ENCODE measurements around the gene REXO2.

Gene REXO2
- long read RNA-seq, donor 1, transcript REXO2-220 (7 exons, 1,158 nt) = major isoform, 68 of 86 reads
- long read RNA-seq, donor 1, transcript REXO2-204 (4 exons, 1,081 nt) = minor isoform, 5 of 86 reads
- long read RNA-seq, donor 1, partial matches to known transcripts = 0 of 86 reads
- long read RNA-seq, donor 1, other reads (novel, unspliced or antisense) = 0 of 86 reads
- long read RNA-seq, donor 2, transcript REXO2-220 (7 exons, 1,158 nt) = major isoform, 39 of 45 reads
- long read RNA-seq, donor 2, partial matches to known transcripts = 0 of 45 reads
- long read RNA-seq, donor 2, other reads (novel, unspliced or antisense) = 0 of 45 reads
- long read RNA-seq, donor 3, transcript REXO2-220 (7 exons, 1,158 nt) = major isoform, 24 of 32 reads
- long read RNA-seq, donor 3, partial matches to known transcripts = 0 of 32 reads
- long read RNA-seq, donor 3, other reads (novel, unspliced or antisense) = 0 of 32 reads
- long read RNA-seq, donor 4, transcript REXO2-204 (4 exons, 1,081 nt) = minor isoform, 7 of 52 reads
- long read RNA-seq, donor 4, transcript REXO2-220 (7 exons, 1,158 nt) = major isoform, 41 of 52 reads
- long read RNA-seq, donor 4, partial matches to known transcripts = 0 of 52 reads
- long read RNA-seq, donor 4, other reads (novel, unspliced or antisense) = 0 of 52 reads
- long read RNA-seq, donor 5, transcript REXO2-220 (7 exons, 1,158 nt) = major isoform, 43 of 47 reads
- long read RNA-seq, donor 5, partial matches to known transcripts = 0 of 47 reads
- long read RNA-seq, donor 5, other reads (novel, unspliced or antisense) = 0 of 47 reads
- long read RNA-seq, donor 6, transcript REXO2-220 (7 exons, 1,158 nt) = major isoform, 37 of 46 reads
- long read RNA-seq, donor 6, partial matches to known transcripts = 0 of 46 reads
- long read RNA-seq, donor 6, other reads (novel, unspliced or antisense) = 0 of 46 reads
- long read RNA-seq, donor 7, transcript REXO2-220 (7 exons, 1,158 nt) = major isoform, 63 of 110 reads
- long read RNA-seq, donor 7, partial matches to known transcripts = 35 of 110 reads
- long read RNA-seq, donor 7, other reads (novel, unspliced or antisense) = 0 of 110 reads
- long read RNA-seq, donor 8, transcript REXO2-220 (7 exons, 1,158 nt) = major isoform, 46 of 75 reads
- long read RNA-seq, donor 8, partial matches to known transcripts = 16 of 75 reads
- long read RNA-seq, donor 8, other reads (novel, unspliced or antisense) = 0 of 75 reads

DNA sequence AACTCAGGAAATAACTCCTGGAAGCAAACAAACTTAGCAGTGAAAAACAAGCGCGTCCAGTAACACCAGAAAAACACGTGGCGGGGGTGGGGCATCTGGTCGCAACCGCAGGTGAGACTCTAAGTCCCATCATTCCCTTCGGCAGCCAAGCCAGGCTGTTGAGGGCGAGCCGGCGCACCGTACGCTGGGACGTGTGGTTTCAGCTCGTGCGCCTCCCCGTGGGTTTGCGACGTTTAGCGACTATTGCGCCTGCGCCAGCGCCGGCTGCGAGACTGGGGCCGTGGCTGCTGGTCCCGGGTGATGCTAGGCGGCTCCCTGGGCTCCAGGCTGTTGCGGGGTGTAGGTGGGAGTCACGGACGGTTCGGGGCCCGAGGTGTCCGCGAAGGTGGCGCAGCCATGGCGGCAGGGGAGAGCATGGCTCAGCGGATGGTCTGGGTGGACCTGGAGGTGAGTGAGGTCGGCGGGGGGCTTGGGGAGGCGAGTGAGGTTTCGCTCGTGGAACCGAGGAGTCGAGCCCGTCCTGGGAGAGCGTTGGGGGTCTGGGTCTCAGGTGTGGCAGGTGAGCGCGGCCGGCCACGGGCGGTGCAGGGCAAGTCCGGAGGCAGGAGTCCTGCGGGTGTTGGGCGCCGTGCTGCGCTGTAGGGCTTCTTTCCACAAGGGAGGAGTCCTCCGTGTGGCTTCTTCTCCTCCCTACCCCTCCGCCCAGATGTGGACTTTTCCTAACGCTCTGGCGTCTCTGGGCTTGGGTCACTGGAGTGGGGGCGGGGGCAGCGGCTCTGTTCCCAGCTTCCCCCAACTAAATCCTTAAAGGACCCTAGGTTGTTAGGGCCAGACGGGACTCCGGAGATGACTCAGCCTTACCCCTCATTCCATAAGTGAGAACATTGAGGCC is at the start of gene REXO2:
TSS of gene REXO2 (plus strand) at position 239 of the 892 bp plus-strand sequence. CDS start at position 301, 62 bp downstream.
- DNase-seq = peak; percentile 89

DNA sequence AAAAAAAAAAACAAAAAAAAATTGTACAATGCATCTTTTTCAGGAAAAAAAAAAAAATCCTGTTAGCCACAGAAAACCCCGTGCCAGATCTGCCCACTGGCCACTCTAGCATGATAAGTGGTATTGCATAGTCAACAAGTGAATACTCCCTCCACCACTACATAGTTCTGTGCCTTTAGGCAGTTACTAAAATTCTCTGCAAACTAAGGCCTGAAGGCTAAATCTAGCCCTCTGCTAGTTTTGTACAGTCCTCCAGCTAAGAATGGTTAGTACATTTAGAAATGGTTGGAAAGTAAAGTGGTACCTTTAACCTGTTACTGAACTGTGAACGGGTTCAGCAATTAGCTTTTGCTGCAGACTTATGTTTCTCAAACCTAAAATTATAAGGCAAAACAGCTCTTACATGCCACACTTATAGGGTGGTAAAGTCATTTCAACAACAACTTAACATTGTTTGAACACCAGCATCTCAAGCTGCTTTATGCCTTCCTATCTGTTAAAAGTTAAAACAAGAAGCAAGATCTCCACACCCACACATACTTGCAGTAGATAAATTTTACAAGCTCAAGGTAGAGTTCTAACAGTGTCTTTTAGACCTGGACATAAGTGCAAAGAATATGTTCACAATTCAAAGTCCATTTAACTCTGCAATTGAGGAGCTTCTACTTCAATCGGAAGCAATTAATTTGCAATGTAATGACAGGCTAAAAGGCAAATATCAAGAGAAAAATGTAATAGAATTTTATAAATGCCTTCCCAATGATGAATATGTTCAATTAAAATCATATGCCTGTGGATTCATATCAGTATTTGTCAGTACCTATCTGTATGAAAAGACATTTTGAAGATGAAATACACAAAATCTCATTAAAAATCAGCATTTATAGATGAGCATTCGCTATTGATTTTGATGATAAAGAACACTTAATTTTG is 46.3 kb upstream of the REXO2 start:
- no peak for DNase-seq

DNA sequence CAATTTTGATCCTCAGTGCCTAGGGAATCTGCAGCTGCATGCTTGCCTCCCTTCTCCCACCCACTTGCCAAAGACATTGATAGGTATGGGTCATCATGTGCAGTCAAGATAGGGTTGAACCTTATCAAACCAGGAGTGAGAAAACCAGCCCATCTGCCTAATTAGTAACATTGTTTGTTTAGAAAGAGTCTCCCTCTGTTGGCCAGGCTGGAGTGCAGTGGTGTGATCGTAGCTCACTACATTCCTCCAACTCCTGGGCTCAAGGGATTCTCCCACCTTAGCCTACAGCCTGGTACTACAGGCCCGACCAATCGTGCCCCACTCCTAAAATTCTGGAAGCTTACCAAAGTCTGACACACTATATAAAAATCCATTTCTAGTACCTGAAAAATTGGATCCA is 43.5 kb upstream of the REXO2 start:
- DNase-seq = no peak

DNA sequence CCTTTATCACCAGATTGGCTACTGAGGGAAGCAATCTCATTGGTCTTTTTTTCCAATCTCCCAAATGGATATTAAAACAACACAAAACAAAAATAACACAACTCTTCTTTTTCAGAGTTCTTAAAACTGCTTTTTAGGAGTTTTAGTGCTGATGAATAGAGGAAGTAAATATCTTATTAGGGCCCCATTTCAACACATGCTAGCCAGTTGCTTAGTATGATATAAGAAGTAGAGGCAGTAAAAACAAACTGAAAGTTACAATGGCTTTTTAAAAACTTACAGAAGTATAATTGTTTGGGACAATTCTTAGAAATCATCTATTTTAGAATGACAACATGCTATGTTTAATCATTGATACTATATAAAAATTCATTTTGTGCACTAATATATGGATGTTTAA is 42.4 kb upstream of the REXO2 start:
- no peak for DNase-seq

DNA sequence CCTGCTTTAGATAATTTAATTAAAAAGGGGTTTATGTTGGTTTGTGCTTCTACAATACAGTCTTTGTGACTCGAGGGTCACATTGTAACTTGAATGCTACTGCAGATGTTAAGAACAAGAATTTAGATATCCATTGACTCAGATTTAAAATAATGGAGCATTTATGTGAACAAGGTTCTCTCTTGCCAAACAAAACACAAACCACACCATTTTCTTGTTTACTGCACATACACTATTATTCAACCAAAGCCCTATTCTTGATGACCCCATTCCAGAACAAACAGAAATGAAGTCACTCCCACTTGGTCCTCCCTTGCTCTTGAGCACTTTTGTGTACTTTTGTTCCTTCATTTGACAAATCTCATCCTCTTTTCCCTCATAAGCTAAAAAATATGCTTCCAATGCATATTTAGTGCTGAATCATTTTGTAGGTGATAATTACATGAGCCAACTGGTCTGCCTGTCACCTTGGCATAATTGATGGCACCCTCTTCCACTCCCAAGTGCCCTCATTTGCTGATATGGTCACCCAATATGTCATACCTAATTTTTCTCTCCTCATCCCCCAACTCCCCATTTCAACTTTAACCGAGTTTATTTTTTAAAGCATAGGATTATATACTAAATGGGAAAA is 41.8 kb upstream of the REXO2 start:
- DNase-seq = no peak

DNA sequence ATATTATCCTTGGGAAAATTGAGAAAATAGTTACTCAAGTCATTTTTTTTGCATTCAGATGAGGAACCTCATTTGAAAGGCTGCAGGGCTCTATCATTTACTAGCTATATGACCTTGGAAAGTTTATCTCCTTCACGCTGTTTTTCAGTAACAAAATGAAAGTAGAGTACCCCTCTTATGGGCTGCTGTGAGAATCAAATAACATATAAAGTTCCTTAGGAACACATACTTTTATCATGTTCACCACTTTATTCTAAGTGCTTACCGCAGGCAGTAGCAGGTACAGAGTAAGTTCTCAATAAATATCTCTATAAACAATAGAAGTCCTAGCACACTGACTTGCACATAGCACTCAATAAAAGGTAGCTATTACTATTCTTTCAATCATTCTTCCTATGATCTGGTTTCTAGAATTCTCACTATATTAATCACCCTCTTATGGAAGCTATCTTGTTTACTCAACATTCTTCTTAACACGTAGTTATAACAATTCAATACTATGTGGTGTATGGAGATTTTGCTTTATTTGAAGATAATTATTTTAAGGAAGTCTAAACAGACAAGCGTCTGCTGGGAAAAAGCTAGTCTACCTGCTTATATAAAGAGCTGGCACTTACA is 40.9 kb upstream of the REXO2 start:
- no peak for DNase-seq

DNA sequence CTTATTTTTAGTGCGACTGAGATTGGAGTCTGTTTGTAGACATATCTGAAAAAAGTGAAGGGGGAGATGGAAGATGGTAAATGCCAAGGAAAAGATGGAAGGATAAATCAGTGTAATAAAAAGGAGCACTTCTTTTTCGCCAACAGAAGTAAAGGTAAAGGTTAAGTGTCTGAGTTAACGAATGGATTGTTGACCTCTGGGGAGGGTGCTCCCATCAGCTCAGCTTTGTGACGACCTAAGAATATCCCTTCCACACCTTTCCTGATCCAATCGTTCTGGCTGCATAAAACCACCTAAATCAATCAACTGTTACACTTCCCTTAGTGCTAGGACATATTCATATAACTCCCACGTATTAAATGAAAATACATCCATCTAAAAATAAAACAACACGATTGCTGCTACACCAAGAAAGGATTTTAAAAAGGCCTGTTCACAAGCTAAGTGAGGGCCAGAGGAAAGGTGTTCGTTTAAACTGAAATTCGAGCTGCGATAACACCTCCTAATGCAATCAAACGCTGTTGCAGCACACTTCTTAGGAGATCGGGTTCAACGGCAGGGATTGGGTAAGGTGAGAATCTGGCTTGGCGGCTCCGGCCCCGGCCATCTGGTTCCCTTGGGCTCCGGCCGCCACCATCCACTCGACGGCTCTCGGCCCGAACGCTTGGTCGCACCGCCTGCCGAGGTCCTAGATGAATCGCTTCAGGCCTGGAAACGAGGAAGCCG is 39.6 kb upstream of the REXO2 start:
- DNase-seq = no peak

DNA sequence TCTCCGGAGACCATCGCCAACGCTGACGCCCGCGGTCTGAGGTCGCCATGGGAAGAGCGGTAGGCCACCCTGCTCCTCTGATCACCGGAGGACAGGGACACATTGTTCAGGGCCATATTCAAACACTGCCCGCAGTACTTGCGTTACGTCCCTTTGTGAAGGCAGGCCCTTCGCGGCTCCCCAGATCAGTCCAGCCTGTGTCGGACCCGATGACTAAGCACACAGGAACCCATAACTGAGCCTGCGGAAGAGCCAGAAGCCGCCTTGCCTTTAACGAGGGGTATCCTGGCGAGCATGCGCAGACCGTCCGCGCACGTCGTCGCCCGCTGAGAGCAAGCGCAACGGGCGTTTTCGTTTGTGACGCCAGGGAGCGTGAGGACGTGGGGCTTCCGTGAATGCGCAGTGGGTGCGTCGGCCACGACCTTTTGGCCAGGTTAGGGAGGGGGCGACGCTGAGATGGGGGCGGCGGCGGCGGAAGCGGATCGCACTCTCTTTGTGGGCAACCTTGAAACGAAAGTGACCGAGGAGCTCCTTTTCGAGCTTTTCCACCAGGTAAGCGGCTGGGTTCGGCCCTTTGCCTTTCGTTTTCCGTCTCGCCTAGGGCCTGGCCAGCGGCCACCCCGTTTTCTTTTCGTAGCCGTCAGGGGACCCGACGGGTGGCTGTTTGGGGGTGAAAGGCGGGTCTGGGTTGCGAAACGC is 38.9 kb upstream of the REXO2 start, which contains the start of the genes C11orf71 and RBM7:
TSS of gene C11orf71 (minus strand) at position 296 of the 699 bp plus-strand sequence. CDS start at position 116, 180 bp downstream.
TSS of gene RBM7 (plus strand) at position 451 of the 699 bp plus-strand sequence. CDS start at position 457, 6 bp downstream.
- DNase-seq = peak; percentile 98

DNA sequence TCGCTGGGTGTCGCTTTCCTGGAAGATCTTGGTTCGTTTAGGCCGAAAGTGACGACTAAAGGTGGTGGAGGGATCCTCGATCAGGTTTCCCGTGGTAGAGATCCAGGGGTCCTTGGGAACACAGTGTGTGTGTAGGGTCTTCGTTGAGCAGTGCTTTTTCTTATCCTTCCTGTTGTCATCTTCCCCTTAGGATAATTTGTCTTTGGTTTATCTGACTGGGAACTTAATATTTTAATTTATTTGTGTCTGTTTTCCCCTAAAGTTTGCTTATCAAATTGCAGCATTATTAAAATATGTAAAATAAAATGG is 38.4 kb upstream of the REXO2 start:
- DNase-seq = no peak

DNA sequence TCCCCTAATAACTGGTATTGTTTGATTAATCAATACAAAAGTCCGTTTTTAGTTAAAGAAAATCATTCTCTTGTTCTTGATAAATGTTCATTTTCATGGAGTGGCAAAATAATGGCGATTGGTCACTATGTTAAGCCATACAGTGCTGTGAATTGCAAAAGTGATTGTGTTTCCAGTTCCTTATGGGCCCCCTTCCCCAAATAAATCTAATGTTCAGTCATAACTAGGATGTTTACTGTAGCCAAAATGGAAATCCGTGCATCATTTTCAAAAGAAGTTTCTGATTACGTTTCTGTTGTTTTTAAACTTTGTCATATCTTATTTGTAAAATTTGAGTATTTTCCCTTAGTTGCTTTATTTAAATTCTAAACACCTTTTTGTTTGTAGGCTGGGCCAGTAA is 38.0 kb upstream of the REXO2 start:
- DNase-seq = peak; percentile 33

DNA sequence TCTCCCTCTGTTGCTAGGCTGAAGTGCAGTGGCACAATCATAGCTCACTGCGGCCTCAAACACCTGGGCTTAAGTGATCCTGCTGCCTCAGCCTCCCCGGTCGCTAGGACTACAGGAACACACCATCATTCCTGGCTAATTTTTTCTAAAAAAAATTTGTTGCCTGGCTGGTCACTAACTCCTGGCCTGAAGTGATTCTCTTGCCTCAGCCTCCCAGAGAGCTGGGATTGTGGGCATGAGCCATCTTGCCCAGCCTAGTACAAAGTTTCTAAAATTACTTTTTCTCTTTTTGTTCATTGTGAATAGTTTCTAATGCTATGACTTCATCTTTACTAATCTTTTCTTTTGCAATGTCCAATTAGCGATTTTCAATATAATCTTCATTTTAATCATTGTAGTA is 26.3 kb upstream of the REXO2 start:
- no peak for DNase-seq

DNA sequence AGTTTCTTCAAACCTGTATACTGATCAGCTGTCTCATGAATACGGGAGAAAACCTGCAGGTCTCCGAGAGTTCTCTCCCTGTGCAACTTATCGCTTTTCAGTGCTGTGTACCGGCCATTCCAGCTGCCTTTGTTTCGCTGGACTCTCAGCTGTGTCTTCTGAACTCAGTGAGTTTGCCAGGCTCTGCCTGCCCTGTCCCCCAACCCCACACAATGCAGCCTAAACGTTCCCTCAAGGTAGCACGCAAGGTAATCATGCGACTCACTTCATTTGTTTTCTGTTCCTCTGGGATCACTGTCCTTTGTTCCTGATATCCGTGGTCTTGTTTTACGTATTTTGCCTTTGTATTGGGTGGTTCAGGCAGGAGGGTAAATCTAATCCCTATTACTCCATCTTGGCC is 25.3 kb upstream of the REXO2 start:
- DNase-seq = no peak

DNA sequence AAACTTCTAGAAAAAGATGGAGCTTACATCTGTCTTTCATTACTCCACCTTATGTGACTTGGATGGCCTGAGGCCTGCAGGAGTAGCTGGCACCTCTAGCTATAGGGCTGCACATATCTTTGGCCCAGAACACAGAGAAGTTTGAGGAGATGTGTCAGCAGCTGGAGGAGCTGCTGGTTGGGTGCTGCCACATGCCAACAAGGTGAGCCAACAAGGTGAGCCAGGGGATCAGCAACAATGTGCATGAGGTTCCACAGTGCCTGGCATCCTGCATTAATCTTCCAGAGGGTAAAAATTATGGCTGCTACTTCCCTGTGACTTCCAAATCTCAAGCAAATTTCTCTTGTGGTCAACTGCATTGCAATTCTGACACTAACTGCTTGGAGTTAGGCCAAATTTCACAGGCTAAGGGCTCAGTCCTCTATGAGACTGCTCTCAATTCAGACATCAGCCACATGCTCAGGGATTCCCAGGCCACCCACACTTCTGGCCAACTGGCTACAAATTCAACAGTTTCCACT is 22.8 kb upstream of the REXO2 start:
- no peak for DNase-seq

DNA sequence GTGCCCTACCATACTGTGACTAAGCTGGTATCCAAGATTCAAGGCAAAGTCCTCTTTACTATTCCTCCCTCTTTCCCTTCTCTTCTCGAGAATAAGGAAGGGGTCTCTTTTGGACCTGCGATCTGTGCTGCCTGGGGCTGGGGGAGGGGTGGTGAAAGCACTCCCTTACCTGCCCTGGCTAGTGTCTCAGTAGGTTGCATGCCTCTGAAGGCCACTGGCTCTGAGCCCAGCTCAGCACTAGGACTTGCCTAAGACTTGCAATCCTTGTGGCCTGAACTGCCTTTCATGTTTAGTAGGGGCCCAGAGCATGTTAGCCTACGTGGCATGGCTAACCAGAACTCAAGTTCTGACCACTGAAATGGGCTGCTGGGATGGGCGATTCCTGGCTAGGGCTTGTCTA is 13.0 kb upstream of the REXO2 start:
- DNase-seq = no peak

DNA sequence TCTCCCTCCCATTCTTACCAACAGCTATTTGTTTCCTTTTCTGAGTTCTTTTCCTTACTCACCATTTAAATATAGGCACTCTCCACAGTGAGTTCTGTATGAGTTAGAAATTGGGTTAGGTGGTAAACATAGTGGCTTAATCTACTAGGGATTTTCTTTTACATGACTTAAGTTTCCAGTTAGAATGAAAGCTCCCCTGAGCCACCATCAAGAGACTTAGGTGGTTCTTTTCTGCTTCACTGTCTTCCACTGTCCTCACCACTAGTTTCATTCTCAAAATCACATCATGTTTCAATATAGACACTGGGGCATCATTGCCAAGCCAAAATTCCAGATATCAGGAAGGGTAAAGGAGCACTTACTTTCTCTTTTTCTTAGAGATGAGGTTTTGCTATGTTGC is 9.0 kb upstream of the REXO2 start:
- no peak for DNase-seq

DNA sequence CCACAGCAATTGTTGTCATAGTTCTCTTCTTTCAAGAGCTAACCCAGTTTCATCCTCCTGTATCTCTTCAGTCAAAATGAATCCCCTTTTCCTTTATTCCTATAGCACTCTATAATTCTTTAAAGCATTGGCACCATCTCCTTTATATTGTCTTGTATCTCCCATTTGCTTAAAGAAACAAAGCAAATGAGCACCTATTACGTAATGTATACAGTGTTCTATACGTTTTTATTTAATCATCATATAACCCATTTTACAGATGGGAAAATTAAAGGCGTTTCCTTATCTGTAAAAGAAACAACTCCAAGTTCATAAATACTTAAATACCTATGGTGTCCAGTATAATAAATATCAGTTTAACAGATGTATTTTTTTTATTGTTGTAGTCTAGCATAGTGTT is 6.4 kb upstream of the REXO2 start:
- DNase-seq = no peak

DNA sequence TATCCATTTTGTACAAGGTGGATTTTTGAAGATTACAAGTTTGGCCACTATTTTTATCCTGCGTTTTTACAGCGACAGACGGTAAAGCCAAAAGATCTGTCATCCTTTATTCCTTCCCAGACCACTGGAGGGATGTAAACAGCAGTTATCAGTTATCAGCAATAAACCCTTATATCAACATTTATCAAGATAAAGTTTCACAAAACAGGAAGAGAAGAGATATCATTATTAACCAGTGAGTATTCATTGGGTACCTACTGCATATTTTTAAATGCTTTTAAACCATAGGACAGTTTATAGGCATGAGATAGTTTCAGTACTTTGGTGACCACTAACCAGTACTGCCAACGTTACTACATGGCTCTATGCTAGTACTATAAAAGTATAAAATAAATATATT is 5.9 kb upstream of the REXO2 start:
- DNase-seq = no peak

DNA sequence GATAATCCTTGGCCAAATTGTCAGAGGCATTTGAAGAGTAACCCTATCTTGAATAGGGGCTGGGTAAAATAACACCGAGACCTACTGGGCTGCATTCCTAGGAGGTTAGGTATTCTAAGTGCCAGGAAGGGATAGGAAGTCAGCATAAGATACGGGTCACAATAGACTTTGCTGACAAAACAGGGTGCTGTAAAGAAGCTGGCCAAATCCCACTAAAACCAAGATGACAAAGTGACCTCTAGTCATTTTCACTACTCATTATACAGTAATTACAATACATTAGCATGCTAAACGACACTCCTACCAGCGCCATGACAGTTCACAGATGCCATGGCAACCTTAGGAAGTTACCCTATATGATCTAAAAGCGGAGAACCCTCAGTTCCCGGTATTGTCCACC is 964 bp upstream of the REXO2 start:
- DNase-seq = no peak

Data from right kidney (tissue), 9 donors.